ENCODE data around the gene APBA3. TPM values are rescaled to one million over a fixed set of nuclear protein-coding genes. Genes with fewer than 3 reads are reported as not detected.
A peak's percentile ranks its signal among the peaks of the same experiment; 100 is the strongest.

Gene APBA3
- total and polyA plus RNA-seq, 9 of the 15 experiments (the other 6 are each of a cell fraction or from before 2014, with no cell fraction given), result 0.10 to 29.5 (median 11.5) TPM

- CTCF ChIA-PET (ENCODE audit: low intra/inter-chr PET ratio), result no interaction called here
- FAIRE-seq (no peak), DNase-seq (ENCODE audit: extremely low read depth in 1 of 4, low spot score in 3 of 4) (no peak), ATAC-seq (no peak)
- no peaks in the 10 kb centered on the region for H3K9me1 ChIP-seq (ENCODE audit: control insufficient read depth, insufficient read depth, low read length)
- H3K27me3 ChIP-seq (ENCODE audit: control insufficient read depth in 2 of 2, insufficient read depth in 2 of 2, low read length in 2 of 2), result no peaks in the 10 kb centered on the region
- H3K4me3 ChIP-seq, result no peak overlapping the region
- peaks cover 8 to 43% of the 10 kb centered on the region in 2 experiments; a peak in 4 of 5 replicates for H3K4me1 ChIP-seq (replicated peaks in 1 of 2; ENCODE audit: control insufficient read depth in 2 of 2, insufficient read depth in 2 of 2, low read length in 2 of 2)
- intact Hi-C loops (cut with micrococcal nuclease), result no loop called here
- no peak overlapping the region for H2AFZ ChIP-seq (ENCODE audit: low read depth, low read length)
- no TSS peak for BruUV-seq (replicated peaks)
- in situ Hi-C loops (cut with MboI), result no loop called here
- no peaks in the 10 kb centered on the region for H3K9me3 ChIP-seq (replicated peaks; ENCODE audit: control insufficient read depth, insufficient read depth, low read depth, low read length)
- peak overlapping the region in 1 of 2 experiments; percentile 69; a peak in 2 of 4 replicates for H3K9ac ChIP-seq (ENCODE audit: insufficient read depth in 1 of 2, low read depth in 2 of 2, low read length in 2 of 2)
- no peak overlapping the region for H3K4me2 ChIP-seq (ENCODE audit: insufficient read depth, low read length)
- 95% methylated on average over 12 of the region's 12 CpGs for WGBS (ENCODE audit: insufficient coverage, low coverage, missing lambda C conversion rate)
- peaks cover 20% of the 10 kb centered on the region for H3K79me2 ChIP-seq (ENCODE audit: control insufficient read depth, insufficient read depth, low read length)
- TF ChIP-seq EP300 (IDR thresholded peaks at IDR 0.05; ENCODE audit: low read length) (no peak), CSDE1 (IDR thresholded peaks at IDR 0.05) (no peak), SMAD1 (IDR thresholded peaks at IDR 0.05; ENCODE audit: low read depth, low read length, partially characterized antibody) (no peak), TCF7L2 (IDR thresholded peaks at IDR 0.05; ENCODE audit: low read depth, low read length) (no peak), FOSL1 (tag; conservative IDR thresholded peaks at IDR 0.05) (no peak), JUN (IDR thresholded peaks at IDR 0.05; ENCODE audit: borderline replicate concordance, low read depth, low read length) (no peak), JUN (CRISPR knock-in tag; IDR thresholded peaks at IDR 0.05; ENCODE audit: borderline replicate concordance) (no peak), ZFP91 (CRISPR knock-in tag; IDR thresholded peaks at IDR 0.05) (no peak)
- peaks cover 28% of the 10 kb centered on the region; the same call in 2 of the 3 replicates for H3K36me3 ChIP-seq (ENCODE audit: control insufficient read depth, insufficient read depth, low read length)
- POLR2A ChIA-PET, result interaction anchor here (4.0 kb wide), 1 partner anchor 8 kb away, joined by 48 read pairs; the partner anchor contains the start of gene RAX2
- no peak overlapping the region for H3K27ac ChIP-seq (ENCODE audit: extremely low read depth, low read depth, low read length)
- H4K20me1 ChIP-seq (replicated peaks; ENCODE audit: control insufficient read depth, insufficient read depth, low read length), result no peaks in the 10 kb centered on the region
Measured at GRCh38 chr19:3765121-3765520, 3.6 kb upstream of the APBA3 start.
